Endothelial cell of umbilical vein (primary cell): ENCODE results near the gene VPS8. TPM values are rescaled to one million over a fixed set of nuclear protein-coding genes. Genes with fewer than 3 reads are reported as not detected.

Experiments used
- BruUV-seq: library from RNA; stranded (reverse); fragments of 400-500 nt; replicated peaks from 2 replicates; lab custom pipeline; 2021; lab: Mats Ljungman, UMichigan
- CTCF ChIA-PET: fragments of 300-600, 350-600 bp; sonication (Branson Sonifier 250); formaldehyde crosslinking; loops from one replicate; lab custom pipeline; 2021; ENCODE audit warnings: antibody characterized with exemption, inconsistent platforms; lab: Charles Lee
- POLR2A ChIA-PET: fragments of 300-600, 350-600 bp; sonication (Branson Sonifier 250); formaldehyde crosslinking; loops from one replicate; lab custom pipeline; 2021; ENCODE audit warnings: antibody characterized with exemption, inconsistent platforms; lab: Charles Lee
- DNase-seq: peaks from one replicate; pipeline ENCODE4 v3.0.0-alpha.2; 2011; ENCODE audit warnings: low read depth, low spot score
- FAIRE-seq: peaks from 2 replicates; lab custom pipeline; 2011; peaks lifted over from hg19 to GRCh38; lab: Jason Lieb, UNC
- H2AFZ ChIP-seq: 2 replicates; pipeline ENCODE4 v1.6.0; 2012; ENCODE audit warnings: low read depth, low read length, control low read depth, inconsistent platforms
- H3K27ac ChIP-seq: 2 replicates; pipeline ENCODE4 v1.5.1; 2011; ENCODE audit warnings: low read depth, mild to moderate bottlenecking, control low read depth, low read length, moderate library complexity; ENCODE audit not compliant: insufficient read depth
- H3K27me3 ChIP-seq, 2 experiments: 2 replicates each; pipeline versions ENCODE4 v1.6.0 to v1.6.1; 2011; ENCODE audit warnings: low read length in 2 of 2, mixed read lengths in 1 of 2; ENCODE audit not compliant: control insufficient read depth in 2 of 2, insufficient read depth in 2 of 2
- H3K36me3 ChIP-seq, 2 experiments: 2 replicates in 1 of 2; 3 replicates in 1 of 2; pipeline ENCODE4 v1.5.1; 2011; ENCODE audit warnings: low read length in 2 of 2, mild to moderate bottlenecking in 1 of 2, moderate library complexity in 1 of 2; ENCODE audit not compliant: control insufficient read depth in 2 of 2, insufficient read depth in 2 of 2; ENCODE audit errors: extremely low read depth in 1 of 2
- H3K4me1 ChIP-seq: 3 replicates; pipeline ENCODE4 v1.5.1; 2011; ENCODE audit warnings: mild to moderate bottlenecking, low read length; ENCODE audit not compliant: control insufficient read depth, insufficient read depth; ENCODE audit errors: extremely low read depth
- H3K4me2 ChIP-seq: 2 replicates; pipeline ENCODE4 v1.6.1; 2011; ENCODE audit warnings: low read length, control low read depth, mixed read lengths; ENCODE audit not compliant: insufficient read depth
- H3K4me3 ChIP-seq, 3 experiments: fragments of 200-600 bp in 1 of 3; sonication (generic), shearing (Covaris generic) in 1 of 3; replicated peaks in 1 of 3; 2 replicates each; pipeline ENCODE4 v1.5.1; 2011 to 2016; ENCODE audit warnings: control low read depth in 3 of 3, low read length in 3 of 3, mild to moderate bottlenecking in 2 of 3, inconsistent platforms in 1 of 3, low read depth in 1 of 3, moderate library complexity in 1 of 3; ENCODE audit not compliant: insufficient read depth in 1 of 3
- H3K79me2 ChIP-seq: 2 replicates; pipeline ENCODE4 v1.6.0; 2012; ENCODE audit warnings: low read length, inconsistent platforms; ENCODE audit not compliant: control insufficient read depth, insufficient read depth
- H3K9ac ChIP-seq: replicated peaks from 2 replicates; pipeline ENCODE3; 2011; ENCODE audit warnings: low read length, control low read depth; ENCODE audit not compliant: insufficient read depth; ENCODE audit errors: extremely low read depth
- H3K9me1 ChIP-seq: replicated peaks from 3 replicates; pipeline ENCODE4 v1.6.0; 2011; ENCODE audit warnings: mild to moderate bottlenecking, low read length; ENCODE audit not compliant: control insufficient read depth, insufficient read depth; ENCODE audit errors: extremely low read depth
- H3K9me3 ChIP-seq: replicated peaks from 2 replicates; pipeline ENCODE4 v1.5.1; 2012; ENCODE audit warnings: low read length, inconsistent platforms; ENCODE audit not compliant: control insufficient read depth, insufficient read depth
- H4K20me1 ChIP-seq: replicated peaks from 2 replicates; pipeline ENCODE3; 2011; ENCODE audit warnings: mild to moderate bottlenecking, low read length; ENCODE audit not compliant: control insufficient read depth, insufficient read depth; ENCODE audit errors: extremely low read depth
- EZH2 ChIP-seq: IDR thresholded peaks from 2 replicates; pipeline ENCODE4 v1.6.1; 2012; ENCODE audit warnings: borderline replicate concordance, low read depth, mild to moderate bottlenecking, moderate library complexity, low read length, inconsistent platforms; ENCODE audit not compliant: severe bottlenecking
- FOS ChIP-seq: IDR thresholded peaks from 2 replicates; pipeline ENCODE4 v1.6.1; 2011; ENCODE audit warnings: mild to moderate bottlenecking, low read length, moderate library complexity, borderline replicate concordance; ENCODE audit not compliant: insufficient read depth
- GATA2 ChIP-seq: IDR thresholded peaks from 2 replicates; pipeline ENCODE4 v1.7.0; 2011; ENCODE audit warnings: low read depth, mild to moderate bottlenecking, moderate library complexity, mixed read lengths, low read length; ENCODE audit not compliant: insufficient read length, insufficient read depth
- JUN ChIP-seq: IDR thresholded peaks from 2 replicates; pipeline ENCODE4 v1.6.1; 2011; ENCODE audit warnings: borderline replicate concordance, low read depth; ENCODE audit not compliant: insufficient read length, insufficient read depth
- MYC ChIP-seq: IDR thresholded peaks from one replicate; pipeline ENCODE4 v1.6.1; 2011; ENCODE audit warnings: mild to moderate bottlenecking, low read depth, low read length
- POLR2A ChIP-seq: IDR thresholded peaks from 2 replicates; pipeline ENCODE4 v1.6.1; 2012; ENCODE audit warnings: low read depth, mild to moderate bottlenecking, control low read depth, low read length
- POLR2AphosphoS5 ChIP-seq: IDR thresholded peaks from 2 replicates; pipeline ENCODE4 v1.6.1; 2012; ENCODE audit warnings: low read depth, mild to moderate bottlenecking, control low read depth, low read length, moderate library complexity; ENCODE audit not compliant: insufficient read depth
- dilution Hi-C: fragments of 300-500 bp; cut with MboI; formaldehyde crosslinking; loops from one replicate; pipeline ENCODE4 v1.15.0; 2019; ENCODE audit warnings: low sequenced_read_pairs; ENCODE audit not compliant: extremely low pct_ligation_motif_present
- intact Hi-C: fragments of 100-400 bp; cut with micrococcal nuclease; formaldehyde crosslinking; loops from one replicate; pipeline ENCODE4 v1.10.0; 2022
- polyA plus RNA-seq, 4 experiments: library from polyadenylated mRNA; depleted of rRNA in 3 of 4; stranded (reverse) in 3 of 4; unstranded in 1 of 4; fragments of >200 nt; gene quantifications; 2 replicates each; pipeline versions ENCODE4 v1.2.1 to v1.2.3, GENCODE V29; 2011 to 2012; ENCODE audit warnings: missing spikeins in 1 of 4
- total RNA-seq: library from RNA; stranded (reverse); gene quantifications from 2 replicates; pipeline ENCODE4 v1.2.3, GENCODE V29; 2021
- TF ChIP-seq, protein P1 (sequence below), 2 donors: IDR thresholded peaks; 1 replicate in 1 of 2; 2 replicates in 1 of 2; pipeline ENCODE4 v1.5.1; 2011; ENCODE audit warnings: low read length in 2 of 2, mild to moderate bottlenecking in 2 of 2, moderate library complexity in 2 of 2, control low read depth in 1 of 2, inconsistent platforms in 1 of 2, low read depth in 1 of 2; ENCODE audit not compliant: insufficient read depth in 1 of 2; ENCODE audit errors: extremely low read depth in 1 of 2
- TF ChIP-seq, protein P2 (sequence below): IDR thresholded peaks from 2 replicates; pipeline ENCODE4 v1.6.1; 2011; ENCODE audit not compliant: insufficient read depth, insufficient read length

Gene VPS8
- total and polyA plus RNA-seq, 2 donors (not counting 3 experiments of a cell fraction or from before 2014, with no cell fraction given) = 13.7 to 51.6 TPM

DNA sequence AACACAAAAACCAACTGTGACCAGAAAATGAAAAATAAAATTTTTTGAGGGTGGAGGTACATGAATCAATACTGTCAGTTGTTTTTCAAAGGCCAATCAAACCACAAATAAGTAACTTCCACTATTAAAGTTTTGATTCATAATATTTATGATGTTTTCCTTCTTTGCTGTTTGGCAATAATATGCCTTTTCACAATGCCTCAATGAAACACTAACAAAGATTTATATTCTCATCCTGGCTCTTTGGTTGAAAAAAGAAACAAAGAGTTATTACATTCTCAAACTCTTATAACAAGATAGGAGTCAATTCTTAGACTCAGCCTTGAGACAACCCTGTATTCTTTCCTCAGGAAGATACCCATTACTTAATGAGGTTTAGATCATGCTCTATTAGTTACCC is 277.8 kb downstream of the VPS8 start:
- no peak overlapping the region for H3K27ac ChIP-seq
- H3K9me3 ChIP-seq = no peaks in the 10 kb centered on the region
- no peaks in the 10 kb centered on the region for H3K9me1 ChIP-seq
- H3K4me1 ChIP-seq = no peaks in the 10 kb centered on the region
- peaks cover 3 to 5% of the 10 kb centered on the region in 2 experiments for H3K27me3 ChIP-seq
- H2AFZ ChIP-seq = no peak overlapping the region
- dilution Hi-C loops = no loop called here
- no peak overlapping the region for H3K4me3 ChIP-seq
- CTCF ChIA-PET = interaction anchor here (1.0 kb wide), 1 partner anchor 18 kb away, joined by 3 read pairs; no protein-coding TSS in a partner anchor
- no peak overlapping the region for H3K9ac ChIP-seq
- DNase-seq (no peak), FAIRE-seq (no peak)
- TF ChIP-seq GATA2 (no peak), FOS (no peak), POLR2A (no peak), MYC (no peak), EZH2 (no peak), JUN (no peak), POLR2AphosphoS5 (no peak)
- TF ChIP-seq, protein P1, sequence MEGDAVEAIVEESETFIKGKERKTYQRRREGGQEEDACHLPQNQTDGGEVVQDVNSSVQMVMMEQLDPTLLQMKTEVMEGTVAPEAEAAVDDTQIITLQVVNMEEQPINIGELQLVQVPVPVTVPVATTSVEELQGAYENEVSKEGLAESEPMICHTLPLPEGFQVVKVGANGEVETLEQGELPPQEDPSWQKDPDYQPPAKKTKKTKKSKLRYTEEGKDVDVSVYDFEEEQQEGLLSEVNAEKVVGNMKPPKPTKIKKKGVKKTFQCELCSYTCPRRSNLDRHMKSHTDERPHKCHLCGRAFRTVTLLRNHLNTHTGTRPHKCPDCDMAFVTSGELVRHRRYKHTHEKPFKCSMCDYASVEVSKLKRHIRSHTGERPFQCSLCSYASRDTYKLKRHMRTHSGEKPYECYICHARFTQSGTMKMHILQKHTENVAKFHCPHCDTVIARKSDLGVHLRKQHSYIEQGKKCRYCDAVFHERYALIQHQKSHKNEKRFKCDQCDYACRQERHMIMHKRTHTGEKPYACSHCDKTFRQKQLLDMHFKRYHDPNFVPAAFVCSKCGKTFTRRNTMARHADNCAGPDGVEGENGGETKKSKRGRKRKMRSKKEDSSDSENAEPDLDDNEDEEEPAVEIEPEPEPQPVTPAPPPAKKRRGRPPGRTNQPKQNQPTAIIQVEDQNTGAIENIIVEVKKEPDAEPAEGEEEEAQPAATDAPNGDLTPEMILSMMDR (IDR thresholded peaks at IDR 0.05; ENCODE audit: extremely low read depth in 1 of 2, insufficient read depth in 1 of 2, low read depth in 1 of 2, low read length in 2 of 2) = no peak
- TF ChIP-seq, protein P2, sequence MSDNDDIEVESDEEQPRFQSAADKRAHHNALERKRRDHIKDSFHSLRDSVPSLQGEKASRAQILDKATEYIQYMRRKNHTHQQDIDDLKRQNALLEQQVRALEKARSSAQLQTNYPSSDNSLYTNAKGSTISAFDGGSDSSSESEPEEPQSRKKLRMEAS = no peak
- no peaks in the 10 kb centered on the region for H3K79me2 ChIP-seq
- no peaks in the 10 kb centered on the region for H3K36me3 ChIP-seq
- intact Hi-C loops = no loop called here
- POLR2A ChIA-PET = no interaction called here
- no TSS peak for BruUV-seq
- H4K20me1 ChIP-seq = no peaks in the 10 kb centered on the region
- H3K4me2 ChIP-seq = no peak overlapping the region
